Measurements from ENCODE around the gene SELENON. TPM values are rescaled to one million over a fixed set of nuclear protein-coding genes. Genes with fewer than 3 reads are reported as not detected.

SELENON gene
- polyA plus RNA-seq, 1 of the 3 experiments (the other 2 are of a cell fraction): 56.2 TPM

DNA sequence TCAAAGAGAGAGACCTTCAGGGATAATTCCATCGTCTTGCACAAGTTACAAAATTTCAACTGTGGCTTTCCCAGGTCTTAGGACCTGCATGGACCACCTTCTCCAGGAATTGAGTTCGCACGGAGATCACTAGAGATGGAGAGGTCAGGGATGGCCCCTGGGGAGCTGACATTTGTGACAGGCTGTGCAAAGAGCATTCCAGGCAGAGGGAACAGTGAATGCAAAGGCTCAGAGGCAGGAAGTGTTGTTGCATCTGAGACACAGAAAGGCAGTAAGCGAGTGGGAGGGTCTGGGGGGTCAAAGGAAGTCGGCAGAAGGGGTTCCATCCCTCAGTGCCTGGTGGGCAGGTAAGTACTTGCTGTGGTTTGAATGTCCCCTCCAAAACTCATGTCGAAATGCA is 9.5 kb upstream of the SELENON start:
- H3K4me3 ChIP-seq (ENCODE audit: low read depth in 2 of 2, low read length in 1 of 2): no peak overlapping the region
- H3K9ac ChIP-seq: no peak overlapping the region
- no peak overlapping the region for H3K27ac ChIP-seq (ENCODE audit: low read depth in 2 of 2, low read length in 1 of 2)
- DNase-seq: no peak
- H3F3A ChIP-seq (replicated peaks; ENCODE audit: insufficient read depth): no peaks in the 10 kb centered on the region
- no peak for TF ChIP-seq GABPA (IDR thresholded peaks at IDR 0.05; ENCODE audit: low read depth)
- no peak for TF ChIP-seq RXRA (IDR thresholded peaks at IDR 0.05; ENCODE audit: borderline replicate concordance, low read depth)
- TF ChIP-seq, protein P1, sequence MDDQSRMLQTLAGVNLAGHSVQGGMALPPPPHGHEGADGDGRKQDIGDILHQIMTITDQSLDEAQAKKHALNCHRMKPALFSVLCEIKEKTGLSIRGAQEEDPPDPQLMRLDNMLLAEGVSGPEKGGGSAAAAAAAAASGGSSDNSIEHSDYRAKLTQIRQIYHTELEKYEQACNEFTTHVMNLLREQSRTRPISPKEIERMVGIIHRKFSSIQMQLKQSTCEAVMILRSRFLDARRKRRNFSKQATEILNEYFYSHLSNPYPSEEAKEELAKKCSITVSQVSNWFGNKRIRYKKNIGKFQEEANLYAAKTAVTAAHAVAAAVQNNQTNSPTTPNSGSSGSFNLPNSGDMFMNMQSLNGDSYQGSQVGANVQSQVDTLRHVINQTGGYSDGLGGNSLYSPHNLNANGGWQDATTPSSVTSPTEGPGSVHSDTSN (IDR thresholded peaks at IDR 0.05): no peak
- no peak for TF ChIP-seq JUND (IDR thresholded peaks at IDR 0.05)
- TF ChIP-seq NRF1 (IDR thresholded peaks at IDR 0.05; ENCODE audit: low read depth, low read length): no peak
- TF ChIP-seq GATA2 (CRISPR knock-in tag; IDR thresholded peaks at IDR 0.05): no peak
- TF ChIP-seq, protein P2, sequence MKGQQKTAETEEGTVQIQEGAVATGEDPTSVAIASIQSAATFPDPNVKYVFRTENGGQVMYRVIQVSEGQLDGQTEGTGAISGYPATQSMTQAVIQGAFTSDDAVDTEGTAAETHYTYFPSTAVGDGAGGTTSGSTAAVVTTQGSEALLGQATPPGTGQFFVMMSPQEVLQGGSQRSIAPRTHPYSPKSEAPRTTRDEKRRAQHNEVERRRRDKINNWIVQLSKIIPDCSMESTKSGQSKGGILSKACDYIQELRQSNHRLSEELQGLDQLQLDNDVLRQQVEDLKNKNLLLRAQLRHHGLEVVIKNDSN (IDR thresholded peaks at IDR 0.05; ENCODE audit: borderline replicate concordance, low read depth): no peak
- CTCF ChIA-PET: interaction anchor here (1.7 kb wide), 1 partner anchor 182 kb away, joined by 4 read pairs; no protein-coding TSS in a partner anchor
- no peaks in the 10 kb centered on the region for H4K20me1 ChIP-seq (ENCODE audit: insufficient read depth)
- no peaks in the 10 kb centered on the region for H3K9me3 ChIP-seq
- POLR2A ChIA-PET: no interaction called here
- H2AFZ ChIP-seq (ENCODE audit: low read depth): no peak overlapping the region
- no peak overlapping the region for H3K4me2 ChIP-seq
- H3K4me1 ChIP-seq (ENCODE audit: control insufficient read depth in 1 of 2, insufficient read depth in 2 of 2, low read depth in 1 of 2, low read length in 1 of 2): peaks cover 0 to 23% of the 10 kb centered on the region in 2 experiments; a peak in 1 of 4 replicates
- no peaks in the 10 kb centered on the region for H3K9me2 ChIP-seq
- no peaks in the 10 kb centered on the region for H3K36me3 ChIP-seq (replicated peaks in 1 of 2; ENCODE audit: control insufficient read depth in 1 of 2, insufficient read depth in 2 of 2, low read length in 1 of 2)
- WGBS (ENCODE audit: low lambda C conversion rate): 53% methylated on average over 6 of the region's 6 CpGs
- no peaks in the 10 kb centered on the region for H3K79me2 ChIP-seq (ENCODE audit: insufficient read depth)
- peaks cover 5% of the 10 kb centered on the region; the same call in 1 of the 2 replicates for H3K27me3 ChIP-seq (ENCODE audit: insufficient read depth)

DNA sequence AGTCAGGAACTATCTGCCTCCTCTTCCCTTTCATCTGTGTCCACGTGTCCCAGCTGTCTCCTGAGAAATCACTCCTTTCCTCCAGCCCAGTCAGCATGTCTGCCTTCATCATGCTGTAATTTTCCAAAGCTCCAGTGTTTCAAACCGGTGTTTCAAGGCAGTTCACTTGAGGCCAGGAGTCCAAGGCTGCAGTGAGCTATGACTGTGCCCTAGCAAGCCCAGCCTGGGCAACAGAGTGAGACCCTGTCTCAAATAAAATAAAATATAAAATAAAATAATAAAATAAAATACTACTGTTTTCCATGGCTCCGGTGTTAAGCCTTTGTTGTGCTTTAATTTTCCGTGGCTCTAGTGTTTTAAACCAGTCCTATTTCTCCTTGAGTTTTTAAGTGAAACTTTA is 7.9 kb upstream of the SELENON start:
- TF ChIP-seq CHD2 (IDR thresholded peaks at IDR 0.05; ENCODE audit: low read length, partially characterized antibody): no peak
- TF ChIP-seq SMC3 (IDR thresholded peaks at IDR 0.05; ENCODE audit: low read depth, low read length): no peak
- no peak for TF ChIP-seq MEF2A (IDR thresholded peaks at IDR 0.05; ENCODE audit: borderline replicate concordance, low read depth)
- TF ChIP-seq TAF1 (IDR thresholded peaks at IDR 0.05; ENCODE audit: borderline replicate concordance, low read depth, low read length): no peak
- TF ChIP-seq ELF1 (IDR thresholded peaks at IDR 0.05): no peak
- no peak for TF ChIP-seq TEAD4 (IDR thresholded peaks at IDR 0.05; ENCODE audit: borderline replicate concordance, insufficient read depth)
- TF ChIP-seq SIN3A (IDR thresholded peaks at IDR 0.05; ENCODE audit: borderline replicate concordance, low read depth, low read length): no peak
- no peak for TF ChIP-seq EZH2phosphoT487 (IDR thresholded peaks at IDR 0.05; ENCODE audit: borderline replicate concordance, low read depth)
- TF ChIP-seq, protein P3, sequence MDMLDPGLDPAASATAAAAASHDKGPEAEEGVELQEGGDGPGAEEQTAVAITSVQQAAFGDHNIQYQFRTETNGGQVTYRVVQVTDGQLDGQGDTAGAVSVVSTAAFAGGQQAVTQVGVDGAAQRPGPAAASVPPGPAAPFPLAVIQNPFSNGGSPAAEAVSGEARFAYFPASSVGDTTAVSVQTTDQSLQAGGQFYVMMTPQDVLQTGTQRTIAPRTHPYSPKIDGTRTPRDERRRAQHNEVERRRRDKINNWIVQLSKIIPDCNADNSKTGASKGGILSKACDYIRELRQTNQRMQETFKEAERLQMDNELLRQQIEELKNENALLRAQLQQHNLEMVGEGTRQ (IDR thresholded peaks at IDR 0.05; ENCODE audit: borderline replicate concordance, low read depth, low read length): no peak
- TF ChIP-seq POLR2AphosphoS5 (IDR thresholded peaks at IDR 0.05; ENCODE audit: low read depth, low read length): no peak
- TF ChIP-seq YY1 (IDR thresholded peaks at IDR 0.05; ENCODE audit: low read depth): no peak
- TF ChIP-seq, protein P4, sequence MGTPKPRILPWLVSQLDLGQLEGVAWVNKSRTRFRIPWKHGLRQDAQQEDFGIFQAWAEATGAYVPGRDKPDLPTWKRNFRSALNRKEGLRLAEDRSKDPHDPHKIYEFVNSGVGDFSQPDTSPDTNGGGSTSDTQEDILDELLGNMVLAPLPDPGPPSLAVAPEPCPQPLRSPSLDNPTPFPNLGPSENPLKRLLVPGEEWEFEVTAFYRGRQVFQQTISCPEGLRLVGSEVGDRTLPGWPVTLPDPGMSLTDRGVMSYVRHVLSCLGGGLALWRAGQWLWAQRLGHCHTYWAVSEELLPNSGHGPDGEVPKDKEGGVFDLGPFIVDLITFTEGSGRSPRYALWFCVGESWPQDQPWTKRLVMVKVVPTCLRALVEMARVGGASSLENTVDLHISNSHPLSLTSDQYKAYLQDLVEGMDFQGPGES (IDR thresholded peaks at IDR 0.05; ENCODE audit: low read depth, low read length): no peak
- no peak for TF ChIP-seq JUND (IDR thresholded peaks at IDR 0.05)
- TF ChIP-seq NRF1 (IDR thresholded peaks at IDR 0.05; ENCODE audit: low read depth, low read length): no peak
- no peak for TF ChIP-seq RAD21 (IDR thresholded peaks at IDR 0.05; ENCODE audit: low read length)
- TF ChIP-seq FOSL2 (IDR thresholded peaks at IDR 0.05; ENCODE audit: borderline replicate concordance, low read depth): no peak
- TF ChIP-seq, protein P1 (IDR thresholded peaks at IDR 0.05): no peak
- POLR2A ChIA-PET: no interaction called here
- H3K9ac ChIP-seq: no peak overlapping the region
- no peak overlapping the region for H2AFZ ChIP-seq (ENCODE audit: low read depth)
- H3K9me2 ChIP-seq: no peaks in the 10 kb centered on the region
- no peak for DNase-seq
- no peak overlapping the region for H3K4me2 ChIP-seq
- no peak overlapping the region for H3K27ac ChIP-seq (ENCODE audit: low read depth in 2 of 2, low read length in 1 of 2)
- H3F3A ChIP-seq (replicated peaks; ENCODE audit: insufficient read depth): no peaks in the 10 kb centered on the region
- no peaks in the 10 kb centered on the region for H3K9me3 ChIP-seq
- H3K79me2 ChIP-seq (ENCODE audit: insufficient read depth): no peaks in the 10 kb centered on the region
- H4K20me1 ChIP-seq (ENCODE audit: insufficient read depth): no peaks in the 10 kb centered on the region
- H3K27me3 ChIP-seq (ENCODE audit: insufficient read depth): peaks cover 5% of the 10 kb centered on the region; the same call in 1 of the 2 replicates
- CTCF ChIA-PET: interaction anchor here (1.0 to 1.7 kb wide), 2 partner anchors 26 to 184 kb away, joined by 3 to 4 read pairs; no protein-coding TSS in a partner anchor
- H3K4me1 ChIP-seq (ENCODE audit: control insufficient read depth in 1 of 2, insufficient read depth in 2 of 2, low read depth in 1 of 2, low read length in 1 of 2): peaks cover 0 to 15% of the 10 kb centered on the region in 2 experiments; a peak in 1 of 4 replicates
- WGBS (ENCODE audit: low lambda C conversion rate): 70% methylated on average over 4 of the region's 4 CpGs
- no peak overlapping the region for H3K4me3 ChIP-seq (ENCODE audit: low read depth in 2 of 2, low read length in 1 of 2)
- H3K36me3 ChIP-seq (replicated peaks in 1 of 2; ENCODE audit: control insufficient read depth in 1 of 2, insufficient read depth in 2 of 2, low read length in 1 of 2): no peaks in the 10 kb centered on the region

Measured in SK-N-SH (cell line).